ENCODE measurements around the gene GNAS.
"Not testable (repeated sequence)": the region's sequence is repeated elsewhere in the genome, so short reads cannot be mapped to it uniquely, and the experiment has no call there.

Gene GNAS

DNA sequence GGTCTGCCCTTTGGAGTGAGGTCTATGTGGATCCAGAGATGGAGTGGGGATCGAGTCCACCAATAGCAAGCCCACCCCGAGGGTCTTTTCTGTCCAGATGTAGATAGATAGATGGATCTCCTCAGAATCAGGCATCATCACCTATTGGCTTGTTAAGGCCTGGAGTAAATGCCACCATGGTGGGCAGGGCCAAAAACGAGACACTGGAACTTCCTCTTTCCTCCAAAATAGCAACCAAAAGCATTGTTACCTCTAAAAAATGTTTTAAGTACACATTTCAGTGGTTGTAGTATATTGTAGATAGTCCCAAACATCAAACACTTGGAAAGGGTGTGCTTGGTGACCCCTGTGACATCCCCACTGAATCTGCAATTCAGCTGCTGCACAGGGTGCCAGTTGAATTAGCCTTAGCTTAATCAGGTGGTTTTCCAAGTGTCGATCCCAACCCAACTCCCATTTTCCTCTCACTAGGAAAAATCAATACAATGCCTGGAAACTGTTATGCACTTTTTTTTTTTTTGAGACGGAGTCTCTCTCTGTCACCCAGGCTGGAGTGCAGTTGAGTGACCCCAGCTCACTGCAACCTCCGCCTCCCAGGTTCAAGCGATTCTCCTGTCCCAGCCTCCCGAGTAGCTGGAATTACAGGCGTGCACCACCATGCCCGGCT lies 93.6 kb downstream of the GNAS start:
- Histone ChIP-seq H3K4me3 (ENCODE audit: insufficient read length, low read depth) (no peak overlapping the region), H3K36me3 (ENCODE audit: insufficient read depth, insufficient read length, low read length) (no peaks in the 10 kb centered on the region), H3K9me3 (ENCODE audit: insufficient read depth, low read length) (no peaks in the 10 kb centered on the region), H3K27me3 (ENCODE audit: insufficient read depth, insufficient read length) (no peaks in the 10 kb centered on the region), H3K9ac (ENCODE audit: insufficient read length, low read depth) (no peak overlapping the region), H3K4me1 (ENCODE audit: insufficient read depth, insufficient read length) (no peaks in the 10 kb centered on the region)
- DNase-seq (ENCODE audit: low read depth, low spot score) = no peak
- TF ChIP-seq SUZ12 (IDR thresholded peaks at IDR 0.05; ENCODE audit: extremely low read depth, insufficient read depth, insufficient read length) (no peak), ZNF274 (IDR thresholded peaks at IDR 0.05; ENCODE audit: low read depth, low read length) (no peak)

- not testable (repeated sequence) for H3K9ac ChIP-seq (ENCODE audit: insufficient read length, low read depth); H3K4me1 ChIP-seq (ENCODE audit: insufficient read depth, insufficient read length); H3K27me3 ChIP-seq (ENCODE audit: insufficient read depth, insufficient read length); H3K4me3 ChIP-seq (ENCODE audit: insufficient read length, low read depth); H3K36me3 ChIP-seq (ENCODE audit: insufficient read depth, insufficient read length, low read length); H3K9me3 ChIP-seq (ENCODE audit: insufficient read depth, low read length); DNase-seq (ENCODE audit: low read depth, low spot score)
Measured at GRCh38 chr20:58947797-58948388, 95.4 kb downstream of the GNAS start.

DNA sequence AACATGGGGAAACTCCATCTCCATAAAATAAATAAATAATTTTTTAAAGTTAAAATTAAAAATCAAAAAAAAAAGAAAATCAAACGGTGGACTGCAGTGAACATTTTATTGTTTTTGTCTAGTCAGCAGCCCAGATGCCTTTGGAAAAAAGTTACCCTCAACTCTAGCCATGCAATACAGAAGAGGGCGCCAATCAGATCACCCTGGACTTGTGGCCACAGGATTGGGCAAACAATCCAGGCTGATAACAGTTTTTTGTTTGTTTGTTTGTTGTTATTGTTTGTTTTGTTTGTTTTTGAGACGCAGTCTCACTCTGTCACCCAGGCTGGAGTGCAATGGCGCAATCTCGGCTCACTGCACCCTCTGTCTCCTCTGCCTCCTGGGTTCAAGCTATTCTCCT lies 98.1 kb downstream of the GNAS start:
- Histone ChIP-seq H3K9ac (ENCODE audit: insufficient read length, low read depth) (no peak overlapping the region), H3K4me1 (ENCODE audit: insufficient read depth, insufficient read length) (no peaks in the 10 kb centered on the region), H3K9me3 (ENCODE audit: insufficient read depth, low read length) (no peaks in the 10 kb centered on the region), H3K27me3 (ENCODE audit: insufficient read depth, insufficient read length) (no peaks in the 10 kb centered on the region), H3K4me3 (ENCODE audit: insufficient read length, low read depth) (no peak overlapping the region), H3K36me3 (ENCODE audit: insufficient read depth, insufficient read length, low read length) (no peaks in the 10 kb centered on the region)
- DNase-seq (ENCODE audit: low read depth, low spot score) = no peak
- TF ChIP-seq YY1 (IDR thresholded peaks at IDR 0.05; ENCODE audit: insufficient read depth, insufficient read length) (no peak), SUZ12 (IDR thresholded peaks at IDR 0.05; ENCODE audit: extremely low read depth, insufficient read depth, insufficient read length) (no peak), ZNF274 (IDR thresholded peaks at IDR 0.05; ENCODE audit: low read depth, low read length) (no peak)

GRCh38 chr20:58953050-58953449 lies 100.5 kb downstream of the GNAS start:
- no peaks in the 10 kb centered on the region for H3K9me3 ChIP-seq (ENCODE audit: insufficient read depth, low read length)
- TF ChIP-seq ZNF274 (IDR thresholded peaks at IDR 0.05; ENCODE audit: low read depth, low read length) (no peak), YY1 (IDR thresholded peaks at IDR 0.05; ENCODE audit: insufficient read depth, insufficient read length) (no peak), SUZ12 (IDR thresholded peaks at IDR 0.05; ENCODE audit: extremely low read depth, insufficient read depth, insufficient read length) (no peak)
- no peak for DNase-seq (ENCODE audit: low read depth, low spot score)
- no peaks in the 10 kb centered on the region for H3K27me3 ChIP-seq (ENCODE audit: insufficient read depth, insufficient read length)
- H3K9ac ChIP-seq (ENCODE audit: insufficient read length, low read depth) = no peak overlapping the region
- H3K4me3 ChIP-seq (ENCODE audit: insufficient read length, low read depth) = no peak overlapping the region
- no peaks in the 10 kb centered on the region for H3K36me3 ChIP-seq (ENCODE audit: insufficient read depth, insufficient read length, low read length)
- no peaks in the 10 kb centered on the region for H3K4me1 ChIP-seq (ENCODE audit: insufficient read depth, insufficient read length)

- no peaks in the 10 kb centered on the region for H3K36me3 ChIP-seq (ENCODE audit: insufficient read depth, insufficient read length, low read length)
- no peak overlapping the region for H3K9ac ChIP-seq (ENCODE audit: insufficient read length, low read depth)
- H3K9me3 ChIP-seq (ENCODE audit: insufficient read depth, low read length) = no peaks in the 10 kb centered on the region
- H3K4me1 ChIP-seq (ENCODE audit: insufficient read depth, insufficient read length) = peaks cover 3% of the 10 kb centered on the region
- no peak overlapping the region for H3K4me3 ChIP-seq (ENCODE audit: insufficient read length, low read depth)
- TF ChIP-seq SUZ12 (IDR thresholded peaks at IDR 0.05; ENCODE audit: extremely low read depth, insufficient read depth, insufficient read length) (no peak), YY1 (IDR thresholded peaks at IDR 0.05; ENCODE audit: insufficient read depth, insufficient read length) (no peak), ZNF274 (IDR thresholded peaks at IDR 0.05; ENCODE audit: low read depth, low read length) (no peak)
- no peak for DNase-seq (ENCODE audit: low read depth, low spot score)
- no peaks in the 10 kb centered on the region for H3K27me3 ChIP-seq (ENCODE audit: insufficient read depth, insufficient read length)
Measured at GRCh38 chr20:58956078-58956477, 103.6 kb downstream of the GNAS start.

- Histone ChIP-seq H3K9me3 (ENCODE audit: insufficient read depth, low read length) (no peaks in the 10 kb centered on the region), H3K27me3 (ENCODE audit: insufficient read depth, insufficient read length) (no peaks in the 10 kb centered on the region), H3K4me1 (ENCODE audit: insufficient read depth, insufficient read length) (peaks cover 5% of the 10 kb centered on the region), H3K36me3 (ENCODE audit: insufficient read depth, insufficient read length, low read length) (no peaks in the 10 kb centered on the region), H3K4me3 (ENCODE audit: insufficient read length, low read depth) (no peak overlapping the region), H3K9ac (ENCODE audit: insufficient read length, low read depth) (no peak overlapping the region)
- TF ChIP-seq YY1 (IDR thresholded peaks at IDR 0.05; ENCODE audit: insufficient read depth, insufficient read length) (no peak), SUZ12 (IDR thresholded peaks at IDR 0.05; ENCODE audit: extremely low read depth, insufficient read depth, insufficient read length) (no peak), ZNF274 (IDR thresholded peaks at IDR 0.05; ENCODE audit: low read depth, low read length) (no peak)
- DNase-seq (ENCODE audit: low read depth, low spot score) = no peak
Measured at GRCh38 chr20:58959652-58960051, 107.1 kb downstream of the GNAS start.

All from NT2/D1 (cell line).